ENCODE results near the gene SSU72. TPM values are rescaled to one million over a fixed set of nuclear protein-coding genes. Genes with fewer than 3 reads are reported as not detected.
A peak's percentile ranks its signal among the peaks of the same experiment; 100 is the strongest.

SSU72 gene
- polyA plus RNA-seq, 1 experiment, result 101 TPM

DNA sequence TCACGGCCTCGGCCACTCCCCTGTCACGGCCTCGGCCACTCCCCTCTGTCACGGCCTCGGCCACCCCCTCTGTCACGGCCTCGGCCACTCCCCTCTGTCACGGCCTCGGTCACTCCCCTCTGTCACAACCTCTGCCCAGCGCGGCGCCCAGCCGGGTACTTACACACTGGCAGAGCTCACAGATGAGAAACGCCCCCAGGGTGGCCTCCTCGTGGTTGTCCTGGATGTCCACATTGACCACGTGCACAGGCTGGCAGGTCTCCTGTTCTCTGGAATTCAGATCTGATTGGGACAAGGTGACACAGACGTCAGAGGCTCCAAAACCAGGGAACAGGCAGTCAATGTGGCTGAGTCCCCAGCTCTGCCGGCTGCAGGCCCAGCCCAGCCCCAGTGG lies 31.0 kb downstream of the SSU72 start:
- TF ChIP-seq, protein P1, sequence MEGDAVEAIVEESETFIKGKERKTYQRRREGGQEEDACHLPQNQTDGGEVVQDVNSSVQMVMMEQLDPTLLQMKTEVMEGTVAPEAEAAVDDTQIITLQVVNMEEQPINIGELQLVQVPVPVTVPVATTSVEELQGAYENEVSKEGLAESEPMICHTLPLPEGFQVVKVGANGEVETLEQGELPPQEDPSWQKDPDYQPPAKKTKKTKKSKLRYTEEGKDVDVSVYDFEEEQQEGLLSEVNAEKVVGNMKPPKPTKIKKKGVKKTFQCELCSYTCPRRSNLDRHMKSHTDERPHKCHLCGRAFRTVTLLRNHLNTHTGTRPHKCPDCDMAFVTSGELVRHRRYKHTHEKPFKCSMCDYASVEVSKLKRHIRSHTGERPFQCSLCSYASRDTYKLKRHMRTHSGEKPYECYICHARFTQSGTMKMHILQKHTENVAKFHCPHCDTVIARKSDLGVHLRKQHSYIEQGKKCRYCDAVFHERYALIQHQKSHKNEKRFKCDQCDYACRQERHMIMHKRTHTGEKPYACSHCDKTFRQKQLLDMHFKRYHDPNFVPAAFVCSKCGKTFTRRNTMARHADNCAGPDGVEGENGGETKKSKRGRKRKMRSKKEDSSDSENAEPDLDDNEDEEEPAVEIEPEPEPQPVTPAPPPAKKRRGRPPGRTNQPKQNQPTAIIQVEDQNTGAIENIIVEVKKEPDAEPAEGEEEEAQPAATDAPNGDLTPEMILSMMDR (IDR thresholded peaks at IDR 0.05; ENCODE audit: insufficient read depth, low read depth, low read length), result no peak
- no peaks in the 10 kb centered on the region for H3K27me3 ChIP-seq (ENCODE audit: control insufficient read depth, insufficient read depth, low read length)
- H3K4me3 ChIP-seq (ENCODE audit: low read depth, low read length), result no peak overlapping the region
- ChIA-PET POLR2A (no interaction called here), CTCF (no interaction called here)
- peaks cover 22% of the 10 kb centered on the region for H3K36me3 ChIP-seq (ENCODE audit: control insufficient read depth, insufficient read depth, low read length)
- DNase-seq (ENCODE audit: low read depth), result no peak

DNA sequence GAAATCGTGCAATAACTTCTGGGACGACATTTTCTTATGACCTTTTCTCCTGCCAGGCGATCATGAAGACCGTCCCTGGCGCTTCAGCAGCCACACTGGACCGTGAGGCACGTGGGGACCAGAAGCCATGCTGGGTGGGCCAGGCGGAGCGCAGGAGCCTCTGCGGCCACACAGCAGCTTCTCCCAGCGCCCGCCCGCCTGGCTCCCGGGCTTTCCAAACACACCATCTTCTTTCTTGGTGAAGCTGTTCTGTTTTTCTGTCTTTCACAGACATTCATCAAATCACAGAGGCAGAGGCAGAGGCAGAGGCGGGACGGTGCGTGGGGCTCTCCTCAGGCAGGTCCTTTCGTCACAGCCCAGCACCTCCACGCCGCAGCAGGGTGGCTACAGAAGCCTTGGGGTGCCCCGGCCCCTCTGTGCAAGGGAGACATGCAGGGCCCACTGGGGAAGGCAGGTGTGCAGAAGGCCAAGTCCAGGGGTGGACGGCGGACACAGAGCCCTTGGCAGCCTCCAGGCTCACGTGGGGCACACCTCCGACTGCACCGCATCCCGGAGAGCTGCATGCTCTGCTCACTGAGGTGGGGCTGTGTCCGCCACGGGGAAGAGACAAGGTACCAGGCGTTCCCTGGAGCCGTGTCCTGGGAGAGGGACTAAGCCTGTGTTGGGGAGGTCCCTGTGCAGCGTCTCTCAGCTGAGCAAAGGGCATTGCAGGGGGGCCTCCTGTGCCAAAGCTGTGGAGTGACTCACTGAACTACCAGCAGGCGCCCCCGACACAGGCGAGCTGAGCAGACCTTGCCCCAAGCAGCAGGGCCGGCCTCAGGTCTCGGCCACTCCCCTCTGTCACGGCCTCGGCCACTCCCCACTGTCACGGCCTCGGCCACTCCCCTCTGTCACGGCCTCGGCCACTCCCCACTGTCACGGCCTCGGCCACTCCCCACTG lies 31.6 kb downstream of the SSU72 start:
- H3K4me3 ChIP-seq (ENCODE audit: low read depth, low read length), result no peak overlapping the region
- H3K27me3 ChIP-seq (ENCODE audit: control insufficient read depth, insufficient read depth, low read length), result no peaks in the 10 kb centered on the region
- TF ChIP-seq, protein P1 (IDR thresholded peaks at IDR 0.05; ENCODE audit: insufficient read depth, low read depth, low read length), result no peak
- peaks cover 24% of the 10 kb centered on the region for H3K36me3 ChIP-seq (ENCODE audit: control insufficient read depth, insufficient read depth, low read length)
- ChIA-PET CTCF (no interaction called here), POLR2A (no interaction called here)
- no peak for DNase-seq (ENCODE audit: low read depth)

DNA sequence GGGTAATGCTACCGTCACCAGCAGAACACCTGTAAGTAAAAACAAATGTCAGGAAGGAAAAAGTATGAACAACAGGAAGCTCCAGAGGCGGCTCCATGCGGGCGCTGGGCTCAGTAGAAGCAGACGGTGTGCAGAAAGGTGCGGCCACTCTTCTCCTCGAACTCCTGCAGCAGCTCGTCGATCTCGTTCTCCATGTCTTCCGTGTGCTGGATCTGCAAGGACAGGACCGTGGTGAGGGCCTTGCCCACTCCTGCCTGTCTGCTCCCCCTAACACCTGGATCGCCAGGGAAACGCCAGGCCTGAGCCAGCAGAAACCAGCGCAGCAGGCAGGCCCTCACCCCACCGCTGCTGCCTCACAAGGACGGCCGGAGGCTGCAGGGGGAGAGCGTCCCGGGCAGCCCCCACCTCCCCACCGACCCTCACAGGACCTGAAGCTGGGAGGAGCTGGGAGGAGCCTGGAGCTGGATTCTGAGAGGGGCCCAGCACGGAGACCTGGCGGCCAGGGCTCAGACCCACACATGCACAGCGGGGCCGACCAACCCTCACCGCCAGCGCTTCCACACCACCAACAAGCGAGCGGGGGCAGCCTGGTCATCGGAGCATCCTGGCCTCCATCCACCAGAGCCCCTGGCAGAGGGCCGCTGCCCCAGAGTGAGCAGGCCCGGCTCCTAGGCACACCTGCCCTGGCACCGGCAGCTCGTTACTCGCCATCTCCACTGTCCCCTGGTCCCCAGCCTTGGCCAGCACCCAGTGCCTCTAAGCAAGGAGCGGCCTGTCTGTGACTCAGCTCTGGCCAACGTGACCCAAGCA lies 32.5 kb downstream of the SSU72 start:
- TF ChIP-seq, protein P1 (IDR thresholded peaks at IDR 0.05; ENCODE audit: insufficient read depth, low read depth, low read length), result no peak
- POLR2A ChIA-PET, result no interaction called here
- CTCF ChIA-PET, result no interaction called here
- Histone ChIP-seq H3K4me3 (ENCODE audit: low read depth, low read length) (no peak overlapping the region), H3K36me3 (ENCODE audit: control insufficient read depth, insufficient read depth, low read length) (peaks cover 25% of the 10 kb centered on the region), H3K27me3 (ENCODE audit: control insufficient read depth, insufficient read depth, low read length) (no peaks in the 10 kb centered on the region)
- DNase-seq (ENCODE audit: low read depth), result no peak

DNA sequence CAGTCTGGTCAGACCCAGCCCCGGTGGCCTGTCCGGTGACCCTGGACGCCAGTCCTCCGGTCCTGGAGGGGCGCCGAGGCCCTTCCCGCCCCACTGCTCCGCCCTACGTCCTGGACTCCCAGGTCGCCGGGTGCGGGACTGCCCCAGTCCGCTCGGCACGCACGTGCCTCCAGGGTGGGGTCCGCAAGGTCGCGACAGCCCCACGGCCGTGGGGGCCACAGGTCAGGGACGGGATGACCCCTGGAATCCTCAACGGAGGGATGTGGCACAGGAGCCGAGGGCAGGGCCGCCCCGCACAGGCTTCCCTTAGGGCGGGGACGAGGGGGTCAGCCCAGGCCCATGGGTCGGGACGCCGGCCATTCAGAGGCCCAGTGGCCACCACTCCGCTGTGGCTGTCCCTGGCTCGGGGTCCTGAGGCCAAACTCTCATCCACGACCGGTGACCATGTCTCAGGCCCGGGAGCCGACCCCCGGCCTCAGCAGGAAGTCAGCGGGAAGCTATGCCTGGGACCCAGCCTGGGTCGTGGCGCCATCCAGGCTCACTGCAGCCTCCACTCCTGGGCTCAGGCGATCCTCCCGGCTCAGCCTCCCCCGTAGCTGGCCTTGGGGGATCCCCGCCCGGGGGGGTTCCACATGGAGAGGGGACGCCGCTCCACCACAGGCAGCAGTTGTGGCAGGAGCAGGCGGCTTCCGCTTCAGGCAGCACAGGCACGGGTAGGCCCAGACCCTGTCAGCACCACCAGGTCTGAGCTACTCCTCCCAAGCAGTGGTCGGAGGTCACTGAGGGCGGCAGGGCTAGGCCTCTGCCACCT lies 33.6 kb downstream of the SSU72 start:
- no peak for DNase-seq (ENCODE audit: low read depth)
- Histone ChIP-seq H3K4me3 (ENCODE audit: low read depth, low read length) (peak overlapping the region; percentile 66), H3K27me3 (ENCODE audit: control insufficient read depth, insufficient read depth, low read length) (no peaks in the 10 kb centered on the region), H3K36me3 (ENCODE audit: control insufficient read depth, insufficient read depth, low read length) (peaks cover 25% of the 10 kb centered on the region)
- ChIA-PET POLR2A (no interaction called here), CTCF (no interaction called here)
- TF ChIP-seq, protein P1 (IDR thresholded peaks at IDR 0.05; ENCODE audit: insufficient read depth, low read depth, low read length), result no peak
